ENCODE measurements around the gene PHLDB3.
A peak's percentile ranks its signal among the peaks of the same experiment; 100 is the strongest.

PHLDB3 gene

DNA sequence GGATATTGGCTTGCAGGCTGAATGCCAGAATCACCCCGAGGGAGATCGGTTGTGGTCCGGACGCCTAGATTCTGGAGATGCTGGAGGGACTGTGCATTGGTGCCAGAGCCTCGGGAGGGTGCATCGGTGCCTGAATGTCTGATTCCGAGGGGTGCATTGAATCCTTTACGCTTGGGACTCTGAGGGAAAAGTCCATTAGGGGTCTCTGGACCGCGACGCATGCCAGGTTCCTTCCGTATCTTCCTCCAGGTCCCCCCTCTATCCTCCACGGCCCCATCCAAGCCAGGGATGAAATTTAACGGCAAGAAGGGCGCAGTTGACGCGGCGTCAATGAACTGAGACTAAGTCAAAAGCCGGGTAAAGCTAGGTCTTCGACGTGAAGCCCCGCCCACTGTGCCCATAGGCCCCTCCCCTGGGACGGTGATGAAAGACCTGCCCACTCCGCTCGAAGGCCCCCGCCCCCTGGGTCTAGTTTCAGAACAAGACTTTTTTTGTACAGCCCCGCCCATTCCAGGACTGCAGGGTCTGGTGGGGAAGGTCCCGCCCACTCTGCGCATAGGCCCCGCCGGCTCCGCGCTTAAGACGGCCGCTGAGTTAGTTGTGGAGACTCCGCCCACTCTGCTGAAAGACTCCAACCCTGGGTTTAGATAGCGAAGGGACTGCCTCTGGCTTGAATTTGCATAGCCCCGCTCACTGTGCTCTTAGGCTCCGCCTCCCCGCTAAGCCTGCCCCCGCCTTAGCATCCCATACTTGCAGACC is 29.2 kb upstream of the PHLDB3 start:
- TF ChIP-seq, protein P1, sequence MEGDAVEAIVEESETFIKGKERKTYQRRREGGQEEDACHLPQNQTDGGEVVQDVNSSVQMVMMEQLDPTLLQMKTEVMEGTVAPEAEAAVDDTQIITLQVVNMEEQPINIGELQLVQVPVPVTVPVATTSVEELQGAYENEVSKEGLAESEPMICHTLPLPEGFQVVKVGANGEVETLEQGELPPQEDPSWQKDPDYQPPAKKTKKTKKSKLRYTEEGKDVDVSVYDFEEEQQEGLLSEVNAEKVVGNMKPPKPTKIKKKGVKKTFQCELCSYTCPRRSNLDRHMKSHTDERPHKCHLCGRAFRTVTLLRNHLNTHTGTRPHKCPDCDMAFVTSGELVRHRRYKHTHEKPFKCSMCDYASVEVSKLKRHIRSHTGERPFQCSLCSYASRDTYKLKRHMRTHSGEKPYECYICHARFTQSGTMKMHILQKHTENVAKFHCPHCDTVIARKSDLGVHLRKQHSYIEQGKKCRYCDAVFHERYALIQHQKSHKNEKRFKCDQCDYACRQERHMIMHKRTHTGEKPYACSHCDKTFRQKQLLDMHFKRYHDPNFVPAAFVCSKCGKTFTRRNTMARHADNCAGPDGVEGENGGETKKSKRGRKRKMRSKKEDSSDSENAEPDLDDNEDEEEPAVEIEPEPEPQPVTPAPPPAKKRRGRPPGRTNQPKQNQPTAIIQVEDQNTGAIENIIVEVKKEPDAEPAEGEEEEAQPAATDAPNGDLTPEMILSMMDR (IDR thresholded peaks at IDR 0.05; ENCODE audit: low read depth, low read length), result no peak
- H3K36me3 ChIP-seq, result peaks cover 14% of the 10 kb centered on the region
- H3K9me3 ChIP-seq (ENCODE audit: severe bottlenecking), result no peaks in the 10 kb centered on the region
- peak overlapping the region; percentile 78 for H3K27ac ChIP-seq
- peak overlapping the region; percentile 77 for H3K4me3 ChIP-seq (ENCODE audit: low read depth, low read length)
- DNase-seq, result peak; percentile 99
- H3K27me3 ChIP-seq (ENCODE audit: insufficient read depth, low read depth, severe bottlenecking), result no peaks in the 10 kb centered on the region

DNA sequence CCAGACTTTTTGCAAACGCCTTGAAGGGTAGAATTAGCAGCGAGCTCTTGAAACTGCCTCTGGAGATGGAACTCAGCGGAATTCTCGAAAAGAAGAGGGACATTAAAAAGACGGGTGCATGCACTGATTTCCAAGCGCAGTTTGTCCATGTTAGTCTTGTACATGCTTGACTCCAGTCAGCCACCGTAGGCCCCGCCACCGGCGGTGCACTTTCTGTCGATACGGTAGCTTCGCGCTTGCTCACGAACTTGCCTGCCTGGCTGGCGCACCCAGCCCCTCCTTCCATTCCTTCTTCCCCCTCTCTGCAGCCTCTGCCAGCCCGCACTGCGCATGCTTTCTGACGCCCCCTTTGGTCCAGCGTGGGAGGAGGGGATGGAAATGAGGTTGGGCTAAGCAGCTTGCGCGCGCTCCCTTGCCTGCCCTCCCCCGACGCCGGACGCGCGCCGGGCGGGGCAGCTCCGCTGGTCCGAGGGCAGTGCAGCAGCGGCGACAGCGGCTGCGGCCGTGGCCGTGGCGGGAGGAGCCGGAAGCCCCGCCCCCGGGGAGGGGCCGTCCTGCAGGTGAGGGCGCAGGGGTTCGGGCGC is 28.5 kb upstream of the PHLDB3 start, which contains the start of gene ZNF575:
TSS of gene ZNF575 (plus strand) at position 227 of the 584 bp plus-strand sequence. CDS start 1,235 bp downstream, outside the sequence.
- peak within 1 kb of the TSS; percentile 78 for H3K27ac ChIP-seq
- peaks cover 7% of the 10 kb centered on the region for H3K36me3 ChIP-seq
- H3K9me3 ChIP-seq (ENCODE audit: severe bottlenecking), result no peaks in the 10 kb centered on the region
- no peaks in the 10 kb centered on the region for H3K27me3 ChIP-seq (ENCODE audit: insufficient read depth, low read depth, severe bottlenecking)
- peak; percentile 97 for DNase-seq
- TF ChIP-seq, protein P1 (IDR thresholded peaks at IDR 0.05; ENCODE audit: low read depth, low read length), result no peak
- H3K4me3 ChIP-seq (ENCODE audit: low read depth, low read length), result peak within 1 kb of the TSS; percentile 77

DNA sequence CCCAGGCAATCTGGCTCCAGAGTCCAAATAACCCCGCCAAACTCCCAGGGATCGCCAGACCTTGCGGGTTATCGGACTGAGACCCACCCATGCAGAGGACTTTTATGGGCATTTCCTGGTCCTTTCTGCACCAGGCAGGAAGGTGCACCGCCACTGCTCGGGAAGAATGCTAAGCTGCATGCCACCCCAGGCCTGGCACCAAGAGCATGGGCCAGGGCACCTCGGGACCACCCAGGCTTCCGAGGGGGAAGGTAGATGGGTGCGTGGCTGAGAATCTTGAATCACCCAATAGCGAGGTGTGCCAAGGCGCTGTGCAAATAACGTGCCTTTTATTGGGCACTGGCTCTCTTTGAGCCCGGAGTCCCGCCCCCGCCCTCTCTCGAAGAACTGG is 28.0 kb upstream of the PHLDB3 start:
- peak; percentile 49 for DNase-seq
- TF ChIP-seq, protein P1 (IDR thresholded peaks at IDR 0.05; ENCODE audit: low read depth, low read length), result no peak
- Histone ChIP-seq H3K36me3 (peaks cover 4% of the 10 kb centered on the region), H3K27me3 (ENCODE audit: insufficient read depth, low read depth, severe bottlenecking) (no peaks in the 10 kb centered on the region), H3K9me3 (ENCODE audit: severe bottlenecking) (no peaks in the 10 kb centered on the region), H3K27ac (peak overlapping the region; percentile 78), H3K4me3 (ENCODE audit: low read depth, low read length) (peak overlapping the region; percentile 77)

DNA sequence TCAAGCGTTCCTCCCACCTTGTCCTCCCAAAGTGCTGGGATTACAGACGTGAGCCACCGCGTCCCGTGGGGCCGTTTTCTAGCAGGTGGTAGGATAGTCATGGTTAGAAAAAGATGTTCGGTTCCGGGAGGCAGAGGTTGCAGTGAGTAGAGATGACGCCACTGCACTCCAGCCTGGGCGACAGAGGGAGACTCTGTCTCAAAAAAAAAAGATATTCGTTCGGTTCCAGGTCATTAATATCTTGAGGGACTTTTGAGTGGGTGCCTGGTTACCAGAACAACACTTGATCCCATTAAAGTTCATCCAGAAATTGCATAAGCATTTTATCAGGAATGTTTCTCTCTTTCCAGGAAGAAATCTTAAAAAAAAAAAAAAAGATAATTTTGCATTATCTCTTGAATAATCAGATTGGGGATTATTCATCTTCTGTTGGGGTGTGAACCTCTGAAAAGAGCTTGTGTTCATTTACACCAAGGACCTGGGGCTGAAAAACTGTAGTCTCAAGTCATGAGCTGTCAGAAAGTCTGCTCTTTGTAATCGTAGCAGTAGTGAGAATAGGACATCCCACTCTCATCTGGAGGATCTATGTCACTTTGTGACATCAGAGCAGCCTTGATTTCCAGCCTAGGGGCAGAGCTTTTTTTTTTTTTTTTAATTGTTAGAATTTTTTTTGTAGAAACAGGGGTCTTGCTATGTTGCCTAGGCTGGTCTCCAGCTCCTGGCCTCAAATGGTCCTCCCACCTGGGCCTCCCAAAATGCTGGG is 23.5 kb upstream of the PHLDB3 start:
- Histone ChIP-seq H3K27ac (no peak overlapping the region), H3K9me3 (ENCODE audit: severe bottlenecking) (no peaks in the 10 kb centered on the region), H3K36me3 (no peaks in the 10 kb centered on the region), H3K4me3 (ENCODE audit: low read depth, low read length) (no peak overlapping the region), H3K27me3 (ENCODE audit: insufficient read depth, low read depth, severe bottlenecking) (no peaks in the 10 kb centered on the region)
- TF ChIP-seq, protein P1 (IDR thresholded peaks at IDR 0.05; ENCODE audit: low read depth, low read length), result no peak
- no peak for DNase-seq

DNA sequence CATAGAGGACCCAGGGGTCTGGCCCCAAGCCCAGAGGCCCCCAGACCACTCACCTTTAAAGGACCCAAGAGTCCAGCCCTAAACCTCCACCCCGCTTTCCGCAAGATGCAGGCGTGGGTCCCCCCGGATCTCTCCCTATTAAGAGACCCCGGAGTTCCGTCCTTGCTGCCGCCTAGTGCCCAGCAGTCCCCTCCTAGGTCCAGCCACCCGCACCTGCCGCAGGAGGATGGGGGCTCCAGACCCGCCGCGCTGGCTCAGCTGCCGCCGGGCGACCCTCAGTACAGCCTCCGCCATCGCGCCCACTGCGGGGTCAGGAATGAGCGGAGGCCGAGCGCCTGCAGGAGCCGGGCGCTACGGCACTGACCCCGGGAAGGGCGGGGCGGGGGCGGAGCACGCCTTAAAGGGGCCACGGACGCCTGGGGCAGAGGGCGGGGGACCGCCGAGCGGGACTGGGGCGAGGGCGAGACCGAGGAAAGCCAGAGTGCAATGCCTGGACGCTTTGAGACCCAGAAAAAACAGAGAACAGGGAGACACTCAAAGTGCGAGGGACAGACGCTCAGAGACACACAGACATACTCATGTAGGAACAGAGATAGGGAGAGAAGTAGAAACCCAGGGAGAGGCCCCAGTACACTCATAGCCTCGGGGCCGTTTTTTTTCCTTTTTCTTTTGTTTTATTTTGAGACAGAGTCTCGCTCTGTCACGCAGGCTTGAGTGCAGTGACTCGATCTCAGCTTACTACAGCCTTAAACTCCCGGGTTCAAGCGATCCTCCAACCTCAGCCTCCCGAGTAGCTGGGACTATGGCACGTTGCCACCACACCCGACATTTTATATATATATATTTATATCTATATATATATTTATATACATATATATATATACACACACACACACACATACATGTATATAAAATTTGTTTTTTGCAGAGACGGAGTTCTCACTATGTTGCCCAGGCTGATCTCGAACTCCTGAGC is 22.6 kb upstream of the PHLDB3 start, which contains the start of gene ETHE1:
TSS of gene ETHE1 (minus strand) at position 318 of the 976 bp plus-strand sequence. CDS start at position 294, 24 bp downstream.
- DNase-seq, result peak; percentile 84
- Histone ChIP-seq H3K9me3 (ENCODE audit: severe bottlenecking) (no peaks in the 10 kb centered on the region), H3K36me3 (no peaks in the 10 kb centered on the region), H3K4me3 (ENCODE audit: low read depth, low read length) (peak within 1 kb of the TSS; percentile 81), H3K27ac (peak within 1 kb of the TSS; percentile 59), H3K27me3 (ENCODE audit: insufficient read depth, low read depth, severe bottlenecking) (no peaks in the 10 kb centered on the region)
- TF ChIP-seq, protein P1 (IDR thresholded peaks at IDR 0.05; ENCODE audit: low read depth, low read length), result no peak
